ENCODE measurements around the gene DDAH1.

DDAH1 gene

GRCh38 chr1:85303440-85304162 is 161.4 kb downstream of the DDAH1 start:
- DNase-seq (ENCODE audit: low read depth): no peak

- no peak for DNase-seq (ENCODE audit: low read depth)
These were observed 164.8 kb downstream of the DDAH1 start for GRCh38 chr1:85300140-85300539.

GRCh38 chr1:85297855-85298629 is 166.9 kb downstream of the DDAH1 start:
- peak; percentile 98 for DNase-seq (ENCODE audit: low read depth)

- no peak for DNase-seq (ENCODE audit: low read depth)
These were observed 167.5 kb downstream of the DDAH1 start for GRCh38 chr1:85297538-85297854.

- no peak for DNase-seq (ENCODE audit: low read depth)
These were observed 168.0 kb downstream of the DDAH1 start for GRCh38 chr1:85296980-85297379.

GRCh38 chr1:85295654-85296053 is 169.3 kb downstream of the DDAH1 start:
- no peak for DNase-seq (ENCODE audit: low read depth)

GRCh38 chr1:85295006-85295431 is 169.9 kb downstream of the DDAH1 start:
- DNase-seq (ENCODE audit: low read depth): no peak

- DNase-seq (ENCODE audit: low read depth): no peak
These were observed 174.1 kb downstream of the DDAH1 start for GRCh38 chr1:85290826-85291225.

- no peak for DNase-seq (ENCODE audit: low read depth)
These were observed 175.1 kb downstream of the DDAH1 start for GRCh38 chr1:85289848-85290335.

GRCh38 chr1:85289207-85289847 is 175.6 kb downstream of the DDAH1 start:
- peak; percentile 92 for DNase-seq (ENCODE audit: low read depth)

- no peak for DNase-seq (ENCODE audit: low read depth)
These were observed 180.8 kb downstream of the DDAH1 start for GRCh38 chr1:85284202-85284601.

- no peak for DNase-seq (ENCODE audit: low read depth)
These were observed 181.3 kb downstream of the DDAH1 start for GRCh38 chr1:85283475-85284199.

- DNase-seq (ENCODE audit: low read depth): no peak
These were observed 182.5 kb downstream of the DDAH1 start for GRCh38 chr1:85282424-85282823.

- DNase-seq (ENCODE audit: low read depth): no peak
These were observed 184.3 kb downstream of the DDAH1 start for GRCh38 chr1:85280636-85281035.

GRCh38 chr1:85279458-85280080 is 185.4 kb downstream of the DDAH1 start:
- DNase-seq (ENCODE audit: low read depth): no peak

- DNase-seq (ENCODE audit: low read depth): no peak
These were observed 186.1 kb downstream of the DDAH1 start for GRCh38 chr1:85278853-85279314.

GRCh38 chr1:85277802-85278201 is 187.2 kb downstream of the DDAH1 start:
- no peak for DNase-seq (ENCODE audit: low read depth)

- DNase-seq (ENCODE audit: low read depth): no peak
These were observed 187.8 kb downstream of the DDAH1 start for GRCh38 chr1:85276978-85277639.

- DNase-seq (ENCODE audit: low read depth): peak; percentile 97
These were observed 188.6 kb downstream of the DDAH1 start, which contains the start of gene BCL10 for GRCh38 chr1:85276215-85276977. Gene BCL10, minus strand, starts transcription at chr1:85276632. Its CDS starts 280 bp downstream, at chr1:85276352.

GRCh38 chr1:85275701-85276214 is 189.2 kb downstream of the DDAH1 start:
- DNase-seq (ENCODE audit: low read depth): no peak

Measured in HS-27A (cell line).